Activated CD8-positive, alpha-beta memory T cell treated with anti-CD3 and anti-CD28 coated beads, Interleukin-2, amount 50 U/mL, for 1 hour (primary cell): ENCODE results near the gene GIMAP1.
"Not testable (repeated sequence)": the region's sequence is repeated elsewhere in the genome, so short reads cannot be mapped to it uniquely, and the experiment has no call there.

Source experiments
- DNase-seq: peaks from one replicate; pipeline ENCODE4 v3.0.0-alpha.2; 2020; ENCODE audit errors: extremely low read depth

Gene GIMAP1

GRCh38 chr7:150716368-150716767, at the start of gene GIMAP1:
TSS of gene GIMAP1 (plus strand) at chr7:150716613. CDS start at chr7:150719048, 2,435 bp downstream.
- DNase-seq, result peak; percentile 56

DNA sequence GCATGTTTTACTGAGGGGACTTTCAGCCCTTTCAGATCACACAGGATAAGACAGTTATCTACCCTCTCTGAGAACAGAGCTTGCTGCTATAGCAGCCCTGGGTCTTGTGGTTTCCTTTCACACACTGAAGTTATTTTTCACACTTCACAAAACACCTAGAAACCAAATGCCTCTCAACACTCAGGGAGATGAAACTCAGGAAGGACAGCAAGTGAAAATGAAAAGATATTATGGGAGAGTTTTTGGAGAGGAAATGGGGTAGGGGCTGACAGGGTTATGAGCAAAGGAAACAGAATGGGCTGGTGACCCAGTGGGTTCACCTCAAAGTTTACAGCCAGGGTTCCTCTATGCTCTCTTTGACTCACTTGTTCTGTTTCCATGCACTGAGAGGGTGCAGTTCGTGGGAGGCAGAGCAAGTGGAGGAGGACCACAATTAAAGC, 47.9 kb upstream of the GIMAP1 start:
- DNase-seq, result peak; percentile 59

DNA sequence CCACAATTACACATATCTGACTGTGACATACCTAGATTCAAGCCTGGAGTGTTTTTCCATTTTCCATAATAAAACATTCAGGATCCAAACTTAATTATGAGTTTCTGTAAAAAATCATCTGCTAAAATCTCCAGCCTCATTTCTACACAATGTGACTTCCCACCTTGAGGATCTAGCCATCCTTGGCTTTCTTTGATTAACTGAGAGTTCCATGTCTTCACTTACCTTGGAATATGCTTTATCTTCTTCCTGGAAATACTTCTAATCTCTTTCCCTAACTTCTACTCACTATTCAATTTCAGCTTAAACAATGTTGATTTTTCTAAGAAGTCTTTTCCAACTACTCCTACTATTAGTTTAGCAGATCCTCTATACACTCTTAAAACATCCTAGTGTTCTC, 47.4 kb upstream of the GIMAP1 start:
- no peak for DNase-seq

- not testable (repeated sequence) for DNase-seq
Measured at GRCh38 chr7:150671798-150672585, 44.4 kb upstream of the GIMAP1 start.

- DNase-seq, result no peak
Measured at GRCh38 chr7:150675714-150676113, 40.7 kb upstream of the GIMAP1 start.

GRCh38 chr7:150676276-150676675, 40.1 kb upstream of the GIMAP1 start:
- not testable (repeated sequence) for DNase-seq

- not testable (repeated sequence) for DNase-seq
Measured at GRCh38 chr7:150676854-150677253, 39.6 kb upstream of the GIMAP1 start.

DNA sequence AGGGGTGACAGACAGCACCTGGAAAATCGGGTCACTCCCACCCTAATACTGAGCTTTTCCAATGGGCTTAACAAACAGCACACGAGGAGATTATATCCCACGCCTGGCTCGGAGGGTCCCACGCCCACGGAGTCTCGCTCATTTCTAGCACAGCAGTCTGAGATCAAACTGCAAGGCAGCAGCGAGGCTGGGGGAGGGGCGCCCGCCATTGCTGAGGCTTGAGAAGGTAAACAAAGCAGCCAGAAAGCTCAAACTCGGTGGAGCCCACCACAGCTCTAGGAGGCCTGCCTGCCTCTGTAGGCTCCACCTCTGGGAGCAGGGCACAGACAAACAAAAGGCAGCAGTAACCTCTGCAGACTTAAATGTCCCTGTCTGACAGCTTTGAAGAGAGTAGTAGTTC, 37.8 kb upstream of the GIMAP1 start:
- DNase-seq, result not testable (repeated sequence)

- not testable (repeated sequence) for DNase-seq
Measured at GRCh38 chr7:150680364-150680763, 36.0 kb upstream of the GIMAP1 start.

DNA sequence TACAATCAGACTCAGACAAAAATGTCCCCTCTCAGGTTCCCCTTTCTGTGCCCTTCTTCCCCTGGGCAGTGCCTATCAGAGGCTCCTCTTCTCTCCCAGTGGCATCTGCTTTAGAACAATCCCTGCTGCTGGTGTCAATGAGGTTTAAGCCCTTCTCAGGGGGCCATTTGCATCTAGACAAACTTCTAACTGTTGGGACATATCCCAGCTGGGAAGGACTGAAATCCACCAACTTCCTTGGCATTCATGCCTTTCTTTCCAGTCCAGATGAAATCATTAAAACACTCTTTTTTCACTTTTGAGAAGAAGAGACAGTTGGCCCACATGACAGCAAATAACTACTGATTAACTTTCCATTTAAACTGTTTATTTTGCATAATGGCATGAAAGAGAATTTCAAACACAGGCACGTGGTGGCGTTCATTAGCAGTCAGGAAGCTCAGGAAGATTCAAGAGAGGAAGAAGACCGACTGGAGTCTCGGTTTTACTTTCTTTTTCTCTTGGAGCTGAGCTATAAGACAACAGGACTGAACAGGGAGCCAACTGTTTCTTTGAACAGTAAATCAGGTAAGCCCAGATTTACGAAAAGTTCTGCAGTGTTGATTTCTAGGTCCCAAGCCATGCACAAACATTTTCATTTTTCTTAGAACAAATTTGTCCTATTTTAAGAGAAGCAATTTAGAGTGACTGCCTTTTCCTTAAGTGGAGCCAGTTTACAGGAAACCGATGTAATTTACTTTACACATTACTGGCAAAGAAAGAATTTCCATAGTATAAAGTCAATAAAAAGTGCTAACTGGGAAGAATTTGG, 31.0 kb upstream of the GIMAP1 start, which contains the start of gene GIMAP2:
Gene GIMAP2, plus strand, starts transcription at position 488 of the 811 bp plus-strand sequence. CDS start 1,354 bp downstream, outside the sequence.
- no peak for DNase-seq

GRCh38 chr7:150686030-150686631, 30.3 kb upstream of the GIMAP1 start:
- DNase-seq, result no peak

GRCh38 chr7:150688630-150689029, 27.8 kb upstream of the GIMAP1 start:
- no peak for DNase-seq

DNA sequence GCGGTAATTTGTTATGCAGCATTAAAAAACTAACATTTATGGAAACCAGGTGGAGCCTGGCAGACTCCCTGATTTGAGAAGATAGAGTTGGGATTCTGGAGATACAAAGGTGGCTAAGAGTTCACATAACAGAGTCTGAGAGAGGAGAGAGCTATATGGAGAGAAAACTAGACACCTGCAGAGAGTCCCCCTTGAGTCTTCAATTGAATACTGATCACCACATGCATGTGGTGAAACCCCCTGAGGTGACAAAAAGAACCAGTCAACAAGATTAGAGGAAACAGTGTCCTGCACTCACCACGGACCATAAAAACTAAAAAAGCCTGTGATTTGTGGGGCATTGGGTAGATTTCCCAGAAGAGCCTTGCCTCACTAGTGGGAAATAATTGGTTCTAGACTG, 20.8 kb upstream of the GIMAP1 start:
- DNase-seq, result no peak

GRCh38 chr7:150703209-150703608, 13.2 kb upstream of the GIMAP1 start:
- DNase-seq, result no peak

DNA sequence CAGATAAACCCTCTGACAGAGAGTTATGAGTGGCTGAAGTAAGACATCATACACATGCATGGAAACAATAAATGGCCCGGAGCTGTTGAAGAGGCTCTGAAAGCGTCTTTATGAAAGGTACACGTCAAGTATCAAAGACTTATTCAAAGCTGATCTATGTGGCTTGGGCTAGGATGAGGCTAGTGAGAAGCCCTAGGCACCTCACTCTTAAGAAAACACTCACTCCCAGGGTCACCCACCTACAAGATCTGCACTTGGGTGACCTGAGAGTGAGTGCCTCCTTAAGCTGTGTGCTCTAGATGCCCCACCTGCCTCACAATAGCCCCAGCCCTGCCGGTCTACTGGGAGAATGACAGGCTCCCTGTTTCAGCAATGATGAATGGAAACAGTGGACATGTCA, 1.1 kb upstream of the GIMAP1 start:
- DNase-seq, result no peak

DNA sequence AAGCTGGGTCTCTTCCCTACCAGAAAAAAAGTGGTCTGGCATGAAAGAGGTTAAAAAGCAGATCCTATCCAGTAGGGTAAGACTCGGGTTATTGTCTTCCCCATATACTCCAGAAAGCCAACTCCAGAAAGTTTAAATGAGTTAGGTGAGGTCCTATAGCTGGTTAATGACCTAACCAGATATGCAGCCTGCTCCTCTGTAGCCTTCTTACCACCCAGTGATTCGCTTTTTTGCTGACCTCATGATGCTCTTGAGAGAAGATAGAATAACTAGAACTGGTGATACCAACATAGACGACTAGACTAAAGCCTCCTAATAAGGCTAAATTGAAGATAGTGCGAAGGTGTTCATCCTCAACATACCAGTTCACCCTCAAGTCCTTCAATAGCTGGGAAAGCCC, 675 bp upstream of the GIMAP1 start:
- no peak for DNase-seq

- DNase-seq, result no peak
Measured at GRCh38 chr7:150716939-150717338, 526 bp downstream of the GIMAP1 start.

DNA sequence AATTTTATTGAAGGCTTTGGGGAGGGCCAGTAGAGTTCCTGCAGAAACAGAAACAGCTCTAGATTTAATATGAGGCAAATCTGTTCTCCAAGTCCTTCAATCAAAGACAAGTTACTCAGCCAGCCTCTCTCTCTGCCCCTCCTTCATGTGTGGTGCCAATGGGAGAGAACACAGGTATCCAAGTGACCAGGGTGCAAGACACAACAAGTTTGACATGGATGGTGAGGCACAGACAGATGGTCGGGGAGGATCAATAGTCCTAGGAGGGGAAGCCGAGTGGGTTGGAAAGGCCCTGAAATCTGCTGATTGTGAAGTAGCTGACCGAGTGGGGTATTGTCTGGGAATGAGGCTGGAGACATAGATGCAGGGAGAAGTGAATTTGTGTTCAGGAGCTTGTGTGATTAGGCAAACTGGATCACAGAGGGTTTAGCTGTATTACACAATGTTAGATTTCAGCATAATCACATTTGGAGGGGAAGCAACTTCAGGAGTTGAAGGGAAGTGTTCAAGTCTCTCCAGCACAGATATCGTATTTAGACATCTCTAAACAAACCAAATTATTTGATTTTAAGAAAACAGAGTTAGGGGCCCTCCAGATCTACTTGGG, 1.5 kb downstream of the GIMAP1 start:
- no peak for DNase-seq

DNA sequence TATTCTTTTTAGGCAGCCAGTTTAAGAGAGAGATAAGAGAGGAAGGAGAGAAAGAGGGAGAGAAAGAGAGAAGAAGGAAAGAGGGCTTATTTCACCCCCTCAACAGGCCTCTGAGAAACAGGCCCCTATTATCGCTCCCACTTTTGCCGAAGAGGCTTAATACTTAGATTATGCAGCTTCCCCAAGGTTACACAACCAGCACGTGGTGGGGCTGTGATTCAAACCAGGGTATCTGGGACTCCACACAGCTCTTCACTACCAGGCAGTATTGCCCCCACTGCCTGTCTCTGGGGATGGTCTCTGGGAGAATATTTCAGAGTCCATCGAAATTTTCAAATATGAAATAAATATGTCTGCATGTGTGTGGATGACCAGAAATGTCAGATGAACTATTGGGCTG, 3.0 kb downstream of the GIMAP1 start:
- DNase-seq, result no peak

DNA sequence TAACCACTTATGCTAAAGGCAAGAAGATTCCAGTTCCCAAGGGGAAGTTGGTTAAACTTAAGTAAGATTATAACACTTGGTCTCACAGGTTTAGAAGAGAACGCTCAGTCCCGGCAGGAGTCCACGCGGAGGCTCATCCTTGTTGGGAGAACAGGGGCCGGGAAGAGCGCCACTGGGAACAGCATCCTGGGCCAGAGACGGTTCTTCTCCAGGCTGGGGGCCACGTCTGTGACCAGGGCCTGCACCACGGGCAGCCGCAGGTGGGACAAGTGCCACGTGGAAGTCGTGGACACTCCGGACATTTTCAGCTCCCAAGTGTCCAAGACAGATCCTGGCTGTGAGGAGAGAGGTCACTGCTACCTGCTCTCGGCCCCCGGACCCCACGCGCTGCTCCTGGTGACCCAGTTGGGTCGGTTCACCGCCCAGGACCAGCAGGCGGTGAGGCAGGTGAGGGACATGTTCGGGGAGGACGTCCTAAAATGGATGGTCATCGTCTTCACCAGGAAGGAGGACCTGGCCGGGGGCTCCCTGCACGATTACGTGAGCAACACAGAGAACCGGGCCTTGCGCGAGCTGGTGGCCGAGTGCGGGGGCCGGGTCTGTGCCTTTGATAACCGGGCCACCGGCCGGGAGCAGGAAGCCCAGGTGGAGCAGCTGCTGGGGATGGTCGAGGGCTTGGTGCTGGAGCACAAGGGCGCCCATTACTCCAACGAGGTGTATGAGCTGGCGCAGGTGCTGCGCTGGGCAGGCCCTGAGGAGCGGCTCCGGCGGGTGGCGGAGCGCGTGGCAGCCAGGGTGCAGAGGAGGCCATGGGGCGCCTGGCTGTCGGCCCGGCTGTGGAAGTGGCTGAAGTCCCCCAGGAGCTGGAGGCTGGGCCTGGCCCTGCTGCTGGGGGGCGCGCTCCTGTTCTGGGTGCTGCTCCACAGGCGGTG, 3.8 kb downstream of the GIMAP1 start:
- no peak for DNase-seq

DNA sequence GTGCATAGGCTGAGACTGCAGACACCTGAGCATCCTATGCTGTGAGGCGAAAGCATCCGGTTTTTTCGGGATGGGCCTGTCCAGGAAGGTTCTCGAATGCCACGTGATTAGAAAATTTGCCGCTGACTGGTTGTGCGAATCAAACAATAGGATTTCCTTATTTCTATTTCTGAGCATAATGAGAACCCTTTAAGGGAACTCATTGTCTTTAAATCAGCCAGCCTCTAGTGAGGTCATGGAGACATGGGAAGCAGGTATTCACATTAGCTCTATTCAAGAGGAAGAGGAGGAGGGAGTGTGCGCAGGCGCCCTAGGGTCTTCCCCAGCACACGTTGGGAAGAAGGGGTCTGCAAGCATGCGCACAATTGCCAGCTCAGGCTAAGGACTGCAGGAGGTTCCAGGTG, 5.6 kb downstream of the GIMAP1 start:
- no peak for DNase-seq
